Prostate gland (tissue), 2 donors: ENCODE data around the gene CELF2. TPM values are rescaled to one million over a fixed set of nuclear protein-coding genes. Genes with fewer than 3 reads are reported as not detected.

ENCODE experiments used
- DNase-seq: peaks from one replicate; pipeline ENCODE4 v3.0.0-alpha.2; 2019; ENCODE audit warnings: low spot score
- H3K27ac ChIP-seq, 2 donors: fragments of 200-600 bp; sonication (generic); 2 replicates each; pipeline ENCODE4 v1.5.1; 2017 to 2019
- H3K27me3 ChIP-seq: fragments of 200-600 bp; sonication (generic); replicated peaks from 2 replicates; pipeline ENCODE4 v1.5.1; 2019; ENCODE audit not compliant: insufficient read depth
- H3K36me3 ChIP-seq, 2 donors: fragments of 200-600 bp; sonication (generic); 1 replicate in 1 of 2; 2 replicates in 1 of 2; pipeline versions ENCODE4 v1.5.1 to v1.8.1; 2017 to 2019
- H3K4me1 ChIP-seq: fragments of 200-600 bp; sonication (generic); replicated peaks from 2 replicates; pipeline ENCODE4 v1.5.1; 2019
- H3K4me3 ChIP-seq, 2 donors: fragments of 200-600 bp; sonication (generic); 2 replicates each; pipeline ENCODE4 v1.5.1; 2017 to 2019
- H3K9me3 ChIP-seq: fragments of 200-600 bp; sonication (generic); 2 replicates; pipeline ENCODE4 v1.5.1; 2017
- CTCF ChIP-seq, 4 experiments: fragments of 200-600 bp in 2 of 4; fragments of 450-650 bp in 2 of 4; sonication (generic) in 2 of 4; IDR thresholded peaks; 1 replicate in 3 of 4; 2 replicates in 1 of 4; pipeline ENCODE4 v1.5.1; 2016 to 2019; ENCODE audit warnings: antibody characterized with exemption in 4 of 4, mild to moderate bottlenecking in 2 of 4, moderate library complexity in 2 of 4
- POLR2A ChIP-seq: fragments of 450-650 bp; IDR thresholded peaks from one replicate; pipeline ENCODE4 v1.6.1; 2016; ENCODE audit warnings: antibody characterized with exemption, mild to moderate bottlenecking
- POLR2AphosphoS5 ChIP-seq: sonication (generic); formaldehyde crosslinking; IDR thresholded peaks from one replicate; pipeline ENCODE4 v1.6.1; 2017; ENCODE audit warnings: antibody characterized with exemption
- WGBS: methylation state at CpG from one replicate; pipeline ENCODE4 v1.1.5; 2018; 5-methylcytosine and 5-hydroxymethylcytosine counted together
- intact Hi-C: fragments of 100-400 bp; cut with DNase I; formaldehyde crosslinking; loops from one replicate; pipeline ENCODE4 v1.14.2; 2022
- total RNA-seq, 2 donors: library from RNA; depleted of rRNA; stranded (reverse); fragments of >200 nt; gene quantifications; one replicate each; pipeline ENCODE4 v1.1.0, GENCODE V29; 2016

Gene CELF2
- total RNA-seq, 2 donors from 2014 or later: 19.2 to 43.2 TPM

- Histone ChIP-seq H3K4me3 (no peak overlapping the region), H3K9me3 (no peaks in the 10 kb centered on the region), H3K4me1 (no peaks in the 10 kb centered on the region), H3K36me3 (no peaks in the 10 kb centered on the region), H3K27ac (no peak overlapping the region), H3K27me3 (no peaks in the 10 kb centered on the region)
- WGBS: 85% methylated on average over 10 of the region's 10 CpGs
- no peak for TF ChIP-seq POLR2AphosphoS5
- no peak for TF ChIP-seq CTCF (IDR thresholded peaks at IDR 0.05)
- no peak for TF ChIP-seq POLR2A
- no peak for DNase-seq
- intact Hi-C loops: no loop called here
These were observed 32.9 kb downstream of the CELF2 start for GRCh38 chr10:11050301-11051287.

DNA sequence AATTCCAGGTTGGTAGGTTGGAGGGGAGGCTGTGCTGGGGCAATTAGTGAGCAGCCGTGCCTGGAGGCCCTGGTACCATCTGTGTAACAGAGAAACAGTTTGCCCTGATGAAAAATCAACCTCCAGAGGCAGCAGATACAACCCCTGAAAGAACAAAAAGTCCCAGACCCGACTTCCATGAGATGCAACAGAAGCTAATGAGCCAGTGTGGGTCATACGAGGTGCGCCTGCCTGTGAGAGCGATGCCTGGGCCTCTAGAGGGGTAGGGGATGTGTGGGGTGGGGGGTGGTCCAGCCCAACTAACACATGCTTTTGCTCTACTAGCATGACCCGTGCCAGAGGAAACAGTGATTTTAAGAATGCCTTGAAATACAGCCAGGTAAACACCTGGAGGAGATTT is 39.3 kb downstream of the CELF2 start:
- Histone ChIP-seq H3K9me3 (no peaks in the 10 kb centered on the region), H3K4me1 (no peaks in the 10 kb centered on the region), H3K27me3 (no peaks in the 10 kb centered on the region), H3K36me3 (no peaks in the 10 kb centered on the region), H3K27ac (no peak overlapping the region), H3K4me3 (no peak overlapping the region)
- WGBS: 79% methylated on average over 6 of the region's 6 CpGs
- TF ChIP-seq POLR2A (no peak), POLR2AphosphoS5 (no peak), CTCF (IDR thresholded peaks at IDR 0.05) (no peak)
- intact Hi-C loops: no loop called here
- DNase-seq: no peak

- intact Hi-C loops: no loop called here
- Histone ChIP-seq H3K36me3 (no peaks in the 10 kb centered on the region), H3K4me3 (no peak overlapping the region), H3K27me3 (no peaks in the 10 kb centered on the region), H3K9me3 (no peaks in the 10 kb centered on the region), H3K27ac (no peak overlapping the region), H3K4me1 (no peaks in the 10 kb centered on the region)
- DNase-seq: no peak
- TF ChIP-seq POLR2A (no peak), CTCF (IDR thresholded peaks at IDR 0.05) (no peak), POLR2AphosphoS5 (no peak)
- 83% methylated on average over 6 of the region's 6 CpGs for WGBS
These were observed 39.8 kb downstream of the CELF2 start for GRCh38 chr10:11057448-11057847.

GRCh38 chr10:11057994-11058393 is 40.3 kb downstream of the CELF2 start:
- no peak for TF ChIP-seq POLR2A
- no peak for TF ChIP-seq POLR2AphosphoS5
- TF ChIP-seq CTCF (IDR thresholded peaks at IDR 0.05): no peak
- intact Hi-C loops: no loop called here
- WGBS: 43% methylated on average over 4 of the region's 4 CpGs
- Histone ChIP-seq H3K9me3 (no peaks in the 10 kb centered on the region), H3K4me1 (no peaks in the 10 kb centered on the region), H3K27me3 (no peaks in the 10 kb centered on the region), H3K27ac (no peak overlapping the region), H3K4me3 (no peak overlapping the region), H3K36me3 (no peaks in the 10 kb centered on the region)
- DNase-seq: no peak

DNA sequence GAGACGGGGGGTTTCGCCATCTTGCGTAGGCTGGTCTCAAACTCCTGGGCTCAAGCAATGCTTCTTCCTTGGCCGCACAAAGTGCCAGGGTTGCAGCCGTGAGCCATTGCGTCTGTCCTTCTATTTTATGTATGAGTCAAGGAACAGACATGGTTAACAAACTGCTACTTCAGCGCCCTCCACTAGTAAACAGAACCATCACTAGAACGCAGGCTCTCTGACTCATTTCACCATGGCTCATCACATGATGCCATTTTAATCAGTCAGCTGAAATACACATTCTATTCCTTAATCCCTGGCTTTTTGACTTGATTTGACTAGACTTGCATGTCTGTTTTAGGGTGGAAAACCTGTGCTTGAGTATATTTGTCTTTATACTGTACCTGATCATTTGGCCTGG is 41.3 kb downstream of the CELF2 start:
- no peak for DNase-seq
- Histone ChIP-seq H3K27ac (no peak overlapping the region), H3K36me3 (no peaks in the 10 kb centered on the region), H3K4me1 (no peaks in the 10 kb centered on the region), H3K9me3 (no peaks in the 10 kb centered on the region), H3K27me3 (no peaks in the 10 kb centered on the region), H3K4me3 (no peak overlapping the region)
- WGBS: 88% methylated on average over 8 of the region's 8 CpGs
- no peak for TF ChIP-seq CTCF (IDR thresholded peaks at IDR 0.05)
- no peak for TF ChIP-seq POLR2A
- TF ChIP-seq POLR2AphosphoS5: no peak
- intact Hi-C loops: no loop called here
